GM19025 (cell line): ENCODE results near the gene UFSP2.

Source experiments
- ATAC-seq: cut with Tn5 transposase; IDR thresholded peaks from one replicate; pipeline ENCODE4 v1.9.1; 2021; ENCODE audit warnings: mild to moderate bottlenecking, low read depth, moderate library complexity; ENCODE audit not compliant: unreplicated experiment

Gene UFSP2, protein sequence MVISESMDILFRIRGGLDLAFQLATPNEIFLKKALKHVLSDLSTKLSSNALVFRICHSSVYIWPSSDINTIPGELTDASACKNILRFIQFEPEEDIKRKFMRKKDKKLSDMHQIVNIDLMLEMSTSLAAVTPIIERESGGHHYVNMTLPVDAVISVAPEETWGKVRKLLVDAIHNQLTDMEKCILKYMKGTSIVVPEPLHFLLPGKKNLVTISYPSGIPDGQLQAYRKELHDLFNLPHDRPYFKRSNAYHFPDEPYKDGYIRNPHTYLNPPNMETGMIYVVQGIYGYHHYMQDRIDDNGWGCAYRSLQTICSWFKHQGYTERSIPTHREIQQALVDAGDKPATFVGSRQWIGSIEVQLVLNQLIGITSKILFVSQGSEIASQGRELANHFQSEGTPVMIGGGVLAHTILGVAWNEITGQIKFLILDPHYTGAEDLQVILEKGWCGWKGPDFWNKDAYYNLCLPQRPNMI

DNA sequence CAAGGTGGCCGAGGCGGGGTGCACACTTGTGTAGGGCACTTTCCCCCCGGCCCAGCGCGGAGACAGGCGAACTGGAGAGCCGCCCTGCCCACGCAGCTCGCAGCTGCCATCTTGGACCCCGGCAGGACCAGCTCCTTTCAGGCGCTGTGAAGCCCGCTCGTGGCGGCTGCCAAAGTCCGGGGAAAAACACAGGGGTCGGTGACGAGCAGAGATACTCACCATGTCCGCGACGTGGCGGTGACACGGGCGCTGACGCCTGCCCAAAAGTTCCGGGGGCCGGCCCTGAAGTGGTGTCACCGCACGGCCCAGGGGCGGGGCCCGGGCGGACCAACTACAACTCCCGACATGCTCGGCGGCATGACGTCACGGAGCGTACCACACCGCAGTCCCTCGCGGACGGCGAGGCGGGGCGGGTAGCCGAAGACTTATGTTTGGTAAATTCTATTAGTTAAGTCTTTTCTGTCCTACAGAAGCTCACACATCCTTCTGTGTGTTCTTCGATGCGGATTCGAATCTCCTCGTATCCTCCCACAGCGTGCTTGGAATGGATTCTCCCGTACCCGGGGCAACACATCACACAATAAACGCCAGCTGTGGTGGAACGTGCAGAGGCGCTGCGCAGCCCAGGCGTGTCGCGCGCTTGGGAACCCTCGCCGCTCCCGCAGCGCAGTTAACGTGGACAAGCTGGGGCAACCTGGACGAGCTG lies at the start of gene UFSP2:
UFSP2 (minus strand) TSS at position 318 of the 706 bp plus-strand sequence; CDS start at position 222, 96 bp downstream.
- ATAC-seq = peak; percentile 95

DNA sequence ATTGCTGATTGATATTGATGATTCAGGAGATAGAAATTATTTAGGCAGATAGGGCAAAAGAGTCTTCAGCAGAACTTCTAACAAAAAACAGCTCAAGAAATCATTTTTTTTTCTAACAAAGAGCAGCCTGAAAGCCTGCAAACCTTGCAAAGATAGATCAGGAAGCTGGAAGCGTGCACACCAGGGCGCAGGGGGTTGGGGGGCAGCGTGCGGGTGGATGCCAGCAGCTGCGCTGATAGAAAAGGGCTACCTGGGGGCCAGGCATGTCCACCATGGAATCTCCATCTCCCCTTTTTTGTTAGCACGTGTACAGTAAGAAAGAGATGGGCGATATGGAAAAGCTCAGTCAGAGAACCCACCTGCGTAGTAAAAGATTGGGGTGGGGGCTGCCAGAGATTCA lies 47.5 kb upstream of the UFSP2 start:
- no peak for ATAC-seq

DNA sequence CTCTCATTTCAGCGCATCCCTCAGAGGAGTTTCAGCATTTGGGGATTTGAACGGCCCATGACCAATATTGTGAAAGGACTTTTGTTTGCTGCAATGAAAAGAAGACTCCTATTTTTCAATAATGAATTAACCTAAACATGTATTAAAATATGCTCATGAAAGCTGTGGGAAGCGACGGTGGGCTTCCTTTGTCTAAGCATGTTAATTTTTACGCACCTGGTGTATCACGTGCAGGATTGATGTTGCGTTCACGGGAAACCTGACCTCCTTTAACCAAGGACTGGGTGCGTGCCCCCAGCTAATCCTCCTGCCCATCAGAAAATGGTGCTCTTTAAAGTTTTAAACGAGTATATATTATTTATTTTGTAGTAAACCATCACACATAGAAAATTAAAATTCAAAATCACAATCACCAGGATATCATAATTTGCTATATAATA lies 46.4 kb upstream of the UFSP2 start:
- ATAC-seq = no peak

DNA sequence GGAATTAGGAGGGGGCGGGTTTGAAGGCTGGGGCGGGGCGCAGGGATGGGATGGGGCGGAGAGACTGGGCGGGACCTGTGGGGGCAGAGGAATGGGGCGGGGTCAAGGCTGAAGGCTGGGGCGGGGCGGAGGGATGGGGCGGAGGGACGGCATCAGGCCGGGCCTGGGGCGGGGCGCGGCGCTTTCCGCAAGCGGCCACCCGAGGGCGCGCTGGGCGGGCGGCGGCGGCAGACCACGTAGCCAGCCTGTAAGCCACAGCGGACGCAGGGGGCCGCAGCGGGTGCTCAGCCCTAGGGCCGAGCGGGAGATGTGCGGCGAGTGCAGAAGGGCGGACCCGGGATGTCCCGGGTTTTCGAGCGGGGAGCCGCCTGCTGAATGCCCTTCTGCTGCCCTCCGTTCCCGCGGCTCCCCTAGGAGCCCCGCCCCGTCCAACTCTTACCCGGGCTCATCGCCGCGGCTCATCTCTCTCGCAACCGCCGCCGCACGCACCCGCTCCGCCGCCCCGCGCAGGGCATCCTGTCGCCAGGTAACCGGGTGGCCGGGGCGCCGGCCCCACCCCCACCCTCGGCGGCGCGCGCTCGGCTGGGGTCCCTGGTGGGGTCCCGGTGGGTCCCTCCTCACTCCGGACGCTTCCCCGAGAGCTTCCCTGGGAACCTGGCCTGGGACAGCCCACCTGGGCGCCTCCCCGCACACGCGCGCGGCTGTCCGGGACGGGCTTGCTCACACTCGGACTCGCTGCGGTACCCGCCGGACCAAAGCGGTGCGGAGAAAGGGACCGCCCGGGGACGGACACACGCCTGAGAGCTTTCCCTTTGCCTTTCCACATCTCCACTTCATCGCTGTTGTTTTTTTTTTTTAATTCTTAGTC lies 45.7 kb upstream of the UFSP2 start, which contains the start of gene CCDC110:
CCDC110 (minus strand) TSS at position 499 of the 868 bp plus-strand sequence; CDS start at position 449, 50 bp downstream.
- ATAC-seq = peak; percentile 91

DNA sequence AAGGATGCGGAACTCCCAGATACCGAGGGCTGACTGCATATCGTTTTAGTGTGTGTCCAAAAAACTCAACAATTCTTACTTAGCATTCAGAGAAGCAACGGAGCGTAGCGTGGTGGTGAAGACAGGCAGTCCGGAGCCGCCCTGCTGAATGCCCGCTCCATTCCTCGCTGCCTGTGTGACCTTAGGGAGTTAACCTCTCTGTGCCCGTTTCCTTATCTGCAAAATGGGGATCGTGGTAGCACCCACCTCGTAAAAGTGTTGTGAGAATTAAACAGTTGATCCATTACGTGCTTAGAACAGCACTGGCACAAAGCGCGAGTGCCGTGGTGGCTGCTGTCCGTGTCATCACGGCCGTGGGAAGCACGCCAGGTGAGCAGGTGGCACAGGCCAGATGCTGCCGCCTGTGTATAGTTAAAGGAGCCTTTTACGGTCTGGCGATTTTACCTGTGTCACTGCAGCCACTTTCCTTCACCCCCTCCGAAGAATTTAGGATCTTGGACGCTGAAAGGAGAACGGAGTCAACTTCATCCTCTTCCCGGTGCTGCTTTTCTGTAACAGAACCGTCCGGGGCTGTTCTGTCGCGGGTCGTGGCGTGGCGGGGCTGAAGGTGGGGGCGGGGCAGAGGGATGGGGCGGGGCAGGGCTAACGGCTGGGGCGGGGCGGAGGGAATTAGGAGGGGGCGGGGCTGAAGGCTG lies 44.9 kb upstream of the UFSP2 start:
- ATAC-seq = no peak

DNA sequence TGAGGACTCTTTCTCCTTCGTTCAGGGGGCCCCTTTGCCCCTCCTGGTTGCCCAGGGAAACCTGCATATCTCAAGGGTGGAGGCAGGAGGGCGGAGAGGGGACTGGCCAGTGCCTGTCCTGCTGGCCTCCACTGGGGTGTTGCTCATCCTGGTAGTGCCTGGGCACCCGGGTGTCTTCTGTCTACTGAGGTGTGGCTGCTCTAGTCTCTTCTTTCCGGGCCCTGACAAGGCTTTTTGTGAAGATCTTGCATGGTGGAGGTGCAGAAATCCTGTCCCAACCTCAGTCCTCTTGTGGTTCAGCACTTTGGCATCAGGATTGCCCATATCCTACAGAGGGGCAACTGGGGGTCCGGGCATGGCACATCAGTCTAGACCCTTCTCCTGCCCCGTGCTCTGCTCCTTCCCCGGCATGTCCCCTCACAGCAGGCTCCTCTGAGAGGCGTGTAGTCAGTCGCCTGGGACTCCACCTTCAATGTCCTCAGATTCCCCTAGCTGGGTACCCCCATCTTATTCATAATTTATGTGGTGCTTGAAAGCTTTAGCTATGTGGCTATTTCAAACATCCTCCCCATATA lies 43.9 kb upstream of the UFSP2 start:
- ATAC-seq = no peak

DNA sequence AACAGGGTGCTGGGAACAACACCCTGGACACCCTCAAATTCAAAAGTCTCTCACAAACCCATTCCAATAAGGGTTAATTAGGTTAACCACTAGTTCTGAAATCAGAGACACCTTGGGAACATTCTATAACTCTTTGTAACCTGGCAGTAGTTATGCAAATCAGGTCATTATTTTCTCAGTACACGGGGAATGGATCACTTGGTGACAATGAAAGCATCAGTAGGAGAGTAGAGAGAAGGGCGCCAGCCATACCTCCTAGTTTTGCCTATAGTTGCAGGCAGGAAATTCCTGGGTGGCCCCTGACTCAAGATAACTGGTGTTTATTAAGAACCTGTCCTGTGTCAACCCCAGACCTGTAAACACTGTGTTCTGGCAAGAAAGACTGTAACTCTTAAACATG lies 43.2 kb upstream of the UFSP2 start:
- ATAC-seq = no peak

DNA sequence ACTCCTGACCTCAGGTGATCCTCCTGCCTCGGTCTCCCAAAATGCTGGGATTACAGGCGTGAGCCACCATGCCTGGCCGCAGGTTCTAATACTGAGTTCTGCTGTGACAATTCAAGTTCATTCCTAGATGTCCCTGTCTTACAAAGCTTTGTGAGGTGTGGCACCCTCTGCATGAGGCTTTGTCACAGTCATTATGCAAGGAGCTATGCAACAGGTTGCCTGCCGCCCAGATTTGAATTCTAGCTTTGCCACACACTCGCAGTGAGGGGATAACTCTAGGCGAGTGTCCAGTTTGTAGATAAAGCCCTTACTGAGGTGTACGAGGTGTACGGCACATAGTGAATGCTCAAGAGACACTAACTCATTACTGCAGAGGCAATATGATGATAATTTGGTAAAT lies 42.2 kb upstream of the UFSP2 start:
- ATAC-seq = no peak

DNA sequence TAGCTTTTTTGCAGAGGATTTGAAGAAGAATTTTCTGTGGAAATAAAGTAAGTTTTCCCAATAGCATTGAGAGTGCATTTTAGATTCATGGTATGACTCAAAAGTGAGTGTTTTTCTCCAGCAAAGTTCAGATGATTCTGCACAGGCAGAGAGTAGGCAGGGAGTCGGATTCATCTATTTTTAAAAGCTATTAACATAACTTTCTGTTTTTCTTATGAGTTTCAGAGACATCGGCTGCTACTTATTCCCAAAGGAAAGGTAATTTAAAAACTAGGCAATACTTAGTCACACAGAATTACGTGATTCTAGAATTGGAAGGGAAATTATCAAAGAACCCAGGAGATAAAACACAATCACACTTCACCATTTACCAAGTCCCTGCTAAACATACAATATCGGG lies 41.3 kb upstream of the UFSP2 start:
- ATAC-seq = no peak

DNA sequence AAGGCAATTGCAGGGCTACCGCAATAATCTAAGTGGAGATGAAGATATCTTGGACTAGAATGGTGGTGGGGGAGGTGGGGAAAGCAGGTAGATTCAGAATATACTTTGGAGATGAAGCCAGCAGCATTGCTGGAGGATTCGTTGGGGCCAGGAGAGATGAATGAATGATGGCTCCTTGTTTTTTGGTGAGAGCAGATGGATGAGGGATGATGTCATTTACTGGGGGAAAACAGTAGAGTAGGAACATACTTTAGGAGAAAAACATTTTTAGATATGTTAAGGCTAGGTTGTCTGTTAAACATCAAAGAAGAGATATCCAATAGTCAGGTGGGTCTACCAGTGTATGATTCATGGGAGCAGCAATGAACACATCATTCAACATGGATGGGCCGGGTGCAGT lies 39.9 kb upstream of the UFSP2 start:
- ATAC-seq = no peak

DNA sequence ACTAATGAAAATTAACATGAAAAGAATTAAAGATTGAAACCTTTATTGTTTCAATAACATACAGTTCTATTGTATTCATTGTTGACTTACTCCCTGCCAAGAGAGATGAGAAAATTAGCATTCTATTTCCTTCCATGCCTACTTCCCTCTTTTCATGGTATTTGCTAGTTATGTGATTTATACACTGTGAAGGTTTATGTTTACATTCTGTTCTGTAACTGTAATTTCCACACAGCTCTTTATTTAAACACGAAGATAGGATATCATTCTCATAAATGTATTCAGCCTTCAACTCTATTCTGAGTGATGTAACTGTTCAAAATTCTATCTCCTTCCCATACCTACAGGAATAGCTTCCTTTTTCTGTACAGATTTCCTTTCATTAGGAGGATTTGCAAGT lies 39.1 kb upstream of the UFSP2 start:
- ATAC-seq = no peak

DNA sequence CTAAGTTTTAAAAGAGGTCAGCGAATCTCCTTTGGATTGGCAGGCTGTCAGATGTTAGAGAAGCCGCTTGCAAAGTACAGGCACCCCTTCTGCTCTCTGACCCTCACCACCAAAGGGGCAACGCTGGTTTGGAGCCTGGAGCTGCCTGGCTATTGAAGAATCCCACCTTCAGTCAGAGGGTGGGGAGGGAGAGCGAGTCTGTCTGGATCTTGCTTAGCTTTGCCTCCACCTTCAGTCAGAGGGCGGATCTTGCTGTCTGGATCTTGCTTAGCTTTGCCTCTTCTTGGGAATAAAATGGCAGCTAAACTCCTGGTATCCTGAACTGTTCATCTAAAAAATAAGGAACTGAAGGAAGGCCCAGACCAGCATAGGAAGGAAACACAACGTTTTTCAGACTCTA lies 38.4 kb upstream of the UFSP2 start:
- ATAC-seq = no peak

DNA sequence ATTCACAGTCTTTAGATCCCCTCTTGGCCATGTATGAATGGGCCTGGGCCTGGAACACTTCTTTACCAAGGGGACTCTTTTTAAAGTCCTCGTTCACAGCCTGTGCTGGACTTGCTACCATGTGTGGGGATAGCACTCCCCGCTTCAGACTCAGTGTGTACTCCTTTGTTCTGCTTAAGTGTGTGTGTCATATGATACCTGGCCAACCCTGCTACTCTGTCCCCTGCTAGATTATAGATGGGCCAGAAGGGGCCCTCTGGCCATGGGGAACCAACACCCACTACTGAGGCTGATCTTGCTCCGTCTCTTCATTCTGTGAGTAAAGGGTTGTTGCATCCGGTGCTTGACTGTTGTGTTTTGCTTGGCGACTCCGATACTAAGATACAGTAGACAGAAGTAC lies 37.8 kb upstream of the UFSP2 start:
- no peak for ATAC-seq

DNA sequence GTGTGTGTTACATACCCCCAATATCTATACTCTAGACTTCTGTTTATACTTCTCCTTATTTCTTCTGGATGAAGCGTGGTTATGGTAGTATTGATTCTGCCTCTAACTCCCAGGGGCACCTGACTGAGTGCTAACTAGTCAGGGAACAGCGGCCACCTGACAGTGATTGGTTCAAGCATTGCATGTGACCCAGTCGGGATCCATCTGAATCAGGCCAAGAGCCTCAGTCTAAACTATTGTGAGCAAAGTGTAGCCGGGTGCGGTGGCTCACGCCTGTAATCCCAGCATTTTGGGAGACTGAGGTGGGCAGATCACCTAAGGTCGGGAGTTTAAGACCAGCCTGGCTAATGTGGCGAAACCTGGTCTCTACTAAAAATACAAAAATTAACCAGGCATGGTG lies 35.8 kb upstream of the UFSP2 start:
- no peak for ATAC-seq

DNA sequence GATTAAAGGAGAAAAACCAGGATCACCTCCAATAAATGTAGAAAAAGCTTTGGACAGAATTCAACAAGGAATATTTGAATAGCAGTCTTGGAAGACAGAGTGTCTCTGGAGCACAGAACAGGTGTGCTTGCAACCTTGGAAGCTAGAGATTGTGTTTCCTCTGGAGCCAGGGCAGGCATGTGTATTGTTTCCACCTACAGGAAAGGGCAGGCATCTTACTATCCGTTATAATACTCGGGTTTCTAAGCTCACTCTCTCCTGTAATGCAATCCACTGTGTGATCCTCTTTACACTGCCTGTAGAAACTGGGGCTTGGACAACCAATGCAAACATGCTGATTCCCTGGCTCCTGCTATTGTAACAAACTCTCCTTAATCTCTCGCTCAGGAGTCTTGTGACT lies 31.4 kb upstream of the UFSP2 start:
- no peak for ATAC-seq

DNA sequence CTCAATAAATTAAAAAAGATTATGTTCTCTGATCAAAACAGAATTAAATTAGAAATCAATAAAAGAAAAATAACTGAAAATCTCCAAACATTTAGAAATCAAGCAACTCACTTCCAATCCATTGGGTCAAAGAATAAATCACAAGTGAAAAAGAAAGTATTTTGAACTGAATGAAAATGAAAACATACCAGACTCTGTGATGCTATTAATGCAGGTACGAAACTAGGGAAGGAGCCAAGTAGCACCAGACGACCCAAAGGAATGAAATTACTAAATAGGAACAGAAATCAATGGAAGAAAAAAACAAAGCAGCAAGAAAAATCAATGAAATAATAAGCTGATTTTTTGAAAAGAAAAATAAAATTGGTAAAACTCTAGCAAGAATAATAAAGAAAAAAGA lies 30.4 kb upstream of the UFSP2 start:
- ATAC-seq = no peak

DNA sequence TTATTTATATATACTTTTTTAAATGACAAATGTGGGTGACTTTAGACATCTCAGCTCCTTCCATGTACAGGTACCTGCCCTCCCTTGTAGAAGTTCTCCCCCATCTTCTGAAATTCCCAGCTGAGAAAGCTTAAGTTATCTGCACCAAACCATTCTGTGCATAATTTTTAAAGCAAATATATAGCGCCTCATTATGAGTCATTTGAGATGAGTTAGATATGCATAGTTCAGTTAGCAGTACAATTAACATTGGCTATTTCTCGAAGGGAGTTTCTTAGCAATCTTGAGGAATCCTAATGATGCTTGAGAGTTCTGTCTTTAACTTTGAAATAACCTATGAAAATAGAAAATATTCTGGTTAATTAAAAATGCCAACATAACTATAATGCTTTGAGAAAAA lies 19.4 kb upstream of the UFSP2 start:
- no peak for ATAC-seq

DNA sequence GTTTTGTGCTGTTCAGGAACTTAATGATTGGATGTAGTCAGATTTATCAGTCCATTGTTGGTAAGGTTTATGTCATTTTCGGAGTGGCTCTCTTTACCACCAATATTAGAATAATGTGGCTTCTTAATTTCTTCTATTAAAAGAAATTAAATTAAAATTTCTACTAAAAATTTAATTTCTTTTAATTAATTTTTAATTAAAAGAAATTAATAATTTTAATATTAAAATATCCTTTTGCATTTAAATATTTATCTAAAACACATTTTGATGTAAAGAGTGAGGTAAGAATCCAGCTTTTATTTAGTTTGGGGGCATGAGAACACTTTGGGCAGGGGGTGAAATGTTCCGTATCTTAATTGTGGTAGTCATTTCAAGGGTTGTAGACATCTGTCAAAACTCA lies 15.7 kb upstream of the UFSP2 start:
- ATAC-seq = no peak

DNA sequence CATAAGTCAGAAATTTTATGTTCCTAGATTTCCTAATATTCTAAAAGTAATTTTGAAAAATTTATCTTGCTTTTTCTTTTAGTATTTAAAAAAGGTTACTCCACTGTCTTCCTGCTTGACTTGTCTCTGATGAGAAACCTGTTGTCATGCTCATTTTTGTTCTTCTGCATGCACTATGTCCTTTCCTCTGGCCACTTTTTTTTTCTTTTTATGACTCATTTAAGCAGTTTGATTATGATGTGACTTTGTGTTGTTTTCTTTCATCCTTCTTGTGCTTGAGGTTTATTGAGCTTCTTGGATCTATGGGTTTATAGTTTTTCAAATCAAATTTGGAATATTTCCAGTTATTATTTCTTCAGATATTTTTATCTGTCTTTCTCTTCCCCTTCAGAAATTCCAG lies 12.0 kb upstream of the UFSP2 start:
- ATAC-seq = no peak

DNA sequence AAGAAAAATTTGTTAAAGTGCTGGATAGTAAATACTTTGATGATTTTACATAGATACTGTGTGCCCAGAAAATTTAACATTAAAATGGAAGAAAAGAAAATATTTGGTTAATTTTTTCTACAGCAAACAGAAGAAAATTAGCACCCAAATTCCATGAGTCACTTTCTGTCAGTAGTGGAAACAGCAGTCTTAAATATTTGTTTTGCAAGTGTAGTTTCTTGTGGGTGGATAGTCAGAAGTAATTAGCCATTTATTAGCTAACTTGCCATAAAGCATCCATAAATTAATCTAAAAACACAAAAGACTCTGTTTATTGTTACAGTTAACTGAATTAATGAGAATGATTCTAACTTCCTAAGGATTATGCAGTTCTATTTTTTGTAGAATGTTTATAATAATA lies 9.7 kb upstream of the UFSP2 start:
- no peak for ATAC-seq
